ENCODE results near the gene GABRG3. TPM values are rescaled to one million over a fixed set of nuclear protein-coding genes. Genes with fewer than 3 reads are reported as not detected.

Gene GABRG3
- total and polyA plus RNA-seq, 2 donors (not counting 3 experiments of a cell fraction or from before 2014, with no cell fraction given): not detected

- CTCF ChIA-PET: interaction anchor here (1.0 kb wide), 1 partner anchor 468 kb away, joined by 3 read pairs; no protein-coding TSS in a partner anchor
- Histone ChIP-seq H3K4me1 (ENCODE audit: control insufficient read depth, extremely low read depth, insufficient read depth, low read length) (no peaks in the 10 kb centered on the region), H3K27ac (ENCODE audit: insufficient read depth, low read depth, low read length) (no peak overlapping the region), H3K9ac (replicated peaks; ENCODE audit: extremely low read depth, insufficient read depth, low read length) (no peak overlapping the region), H3K9me1 (replicated peaks; ENCODE audit: control insufficient read depth, extremely low read depth, insufficient read depth, low read length) (no peaks in the 10 kb centered on the region), H3K79me2 (ENCODE audit: control insufficient read depth, insufficient read depth, low read length) (no peaks in the 10 kb centered on the region), H3K4me2 (ENCODE audit: insufficient read depth, low read length) (no peak overlapping the region), H3K9me3 (replicated peaks; ENCODE audit: control insufficient read depth, insufficient read depth, low read length) (peaks cover 3% of the 10 kb centered on the region), H3K4me3 (replicated peaks in 1 of 3; ENCODE audit: insufficient read depth in 1 of 3, low read depth in 1 of 3, low read length in 3 of 3) (no peak overlapping the region), H2AFZ (ENCODE audit: low read depth, low read length) (no peak overlapping the region), H4K20me1 (replicated peaks; ENCODE audit: control insufficient read depth, extremely low read depth, insufficient read depth, low read length) (no peaks in the 10 kb centered on the region), H3K36me3 (ENCODE audit: control insufficient read depth in 2 of 2, extremely low read depth in 1 of 2, insufficient read depth in 2 of 2, low read length in 2 of 2) (no peaks in the 10 kb centered on the region), H3K27me3 (ENCODE audit: control insufficient read depth in 2 of 2, insufficient read depth in 2 of 2, low read length in 2 of 2) (no peaks in the 10 kb centered on the region)
- TF ChIP-seq GATA2 (IDR thresholded peaks at IDR 0.05; ENCODE audit: insufficient read depth, insufficient read length, low read depth, low read length): no peak
- TF ChIP-seq FOS (IDR thresholded peaks at IDR 0.05; ENCODE audit: borderline replicate concordance, insufficient read depth, low read length): no peak
- TF ChIP-seq, protein P1, sequence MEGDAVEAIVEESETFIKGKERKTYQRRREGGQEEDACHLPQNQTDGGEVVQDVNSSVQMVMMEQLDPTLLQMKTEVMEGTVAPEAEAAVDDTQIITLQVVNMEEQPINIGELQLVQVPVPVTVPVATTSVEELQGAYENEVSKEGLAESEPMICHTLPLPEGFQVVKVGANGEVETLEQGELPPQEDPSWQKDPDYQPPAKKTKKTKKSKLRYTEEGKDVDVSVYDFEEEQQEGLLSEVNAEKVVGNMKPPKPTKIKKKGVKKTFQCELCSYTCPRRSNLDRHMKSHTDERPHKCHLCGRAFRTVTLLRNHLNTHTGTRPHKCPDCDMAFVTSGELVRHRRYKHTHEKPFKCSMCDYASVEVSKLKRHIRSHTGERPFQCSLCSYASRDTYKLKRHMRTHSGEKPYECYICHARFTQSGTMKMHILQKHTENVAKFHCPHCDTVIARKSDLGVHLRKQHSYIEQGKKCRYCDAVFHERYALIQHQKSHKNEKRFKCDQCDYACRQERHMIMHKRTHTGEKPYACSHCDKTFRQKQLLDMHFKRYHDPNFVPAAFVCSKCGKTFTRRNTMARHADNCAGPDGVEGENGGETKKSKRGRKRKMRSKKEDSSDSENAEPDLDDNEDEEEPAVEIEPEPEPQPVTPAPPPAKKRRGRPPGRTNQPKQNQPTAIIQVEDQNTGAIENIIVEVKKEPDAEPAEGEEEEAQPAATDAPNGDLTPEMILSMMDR (IDR thresholded peaks at IDR 0.05; ENCODE audit: extremely low read depth in 1 of 2, insufficient read depth in 1 of 2, low read depth in 1 of 2, low read length in 2 of 2): peak in 1 of 2 donors; percentile 21
- TF ChIP-seq EZH2 (IDR thresholded peaks at IDR 0.05; ENCODE audit: borderline replicate concordance, low read depth, low read length, severe bottlenecking): no peak
- TF ChIP-seq JUN (IDR thresholded peaks at IDR 0.05; ENCODE audit: borderline replicate concordance, insufficient read depth, insufficient read length, low read depth): no peak
- dilution Hi-C loops (cut with MboI; ENCODE audit: extremely low pct_ligation_motif_present, low sequenced_read_pairs) (no loop called here), intact Hi-C loops (cut with micrococcal nuclease) (loop anchor here (2.0 to 5.0 kb wide), 2 partner anchors 300 to 467 kb away; no protein-coding TSS in a partner anchor)
- no peak for DNase-seq (ENCODE audit: low read depth, low spot score)
- no peak for FAIRE-seq
- no TSS peak for BruUV-seq (replicated peaks)
- POLR2A ChIA-PET: no interaction called here
Measured at GRCh38 chr15:27358751-27359434, 387.9 kb downstream of the GABRG3 start.

Measured in endothelial cell of umbilical vein (primary cell).